ENCODE measurements around the gene SEMA3F. TPM values are rescaled to one million over a fixed set of nuclear protein-coding genes. Genes with fewer than 3 reads are reported as not detected.
A peak's percentile ranks its signal among the peaks of the same experiment; 100 is the strongest.

SEMA3F gene
- total and polyA plus RNA-seq, 4 donors: 27.8 to 54.3 (median 47.4) TPM

- no peak for TF ChIP-seq CTCF (IDR thresholded peaks at IDR 0.05; ENCODE audit: control extremely low read depth, extremely low read depth)
- 91 to 93% methylated on average over 17 of the region's 17 CpGs for WGBS, 2 donors
- DNase-seq: peak in 1 of 3 donors; percentile 8
- Histone ChIP-seq H3K36me3 (ENCODE audit: control insufficient read depth in 4 of 4, insufficient read depth in 4 of 4, low read length in 4 of 4) (peaks cover 0 to 11% (median 8%) of the 10 kb centered on the region in 4 donors), H3K9ac (ENCODE audit: insufficient read depth in 1 of 2, low read length in 2 of 2) (no peak overlapping the region), H3K27me3 (ENCODE audit: control insufficient read depth in 3 of 3, insufficient read depth in 3 of 3, low read length in 2 of 3) (no peaks in the 10 kb centered on the region), H3K4me3 (no peak overlapping the region), H3K9me3 (ENCODE audit: control insufficient read depth in 4 of 4, insufficient read depth in 3 of 4, low read length in 3 of 4) (no peaks in the 10 kb centered on the region), H3K4me1 (ENCODE audit: control insufficient read depth in 5 of 5, insufficient read depth in 5 of 5, low read length in 5 of 5) (peaks cover 0 to 16% (median 9%) of the 10 kb centered on the region in 5 donors), H3K27ac (ENCODE audit: low read depth in 1 of 2, low read length in 1 of 2) (no peak overlapping the region)
- ATAC-seq (ENCODE audit: insufficient read depth, low FRiP score): no peak
These were observed 19.9 kb downstream of the SEMA3F start for GRCh38 chr3:50174947-50175524.

GRCh38 chr3:50177346-50177745 is 22.2 kb downstream of the SEMA3F start:
- H3K4me3 ChIP-seq: no peak overlapping the region
- H3K27ac ChIP-seq (ENCODE audit: low read depth in 1 of 2, low read length in 1 of 2): peak overlapping the region in 1 of 2 donors; percentile 24
- H3K9ac ChIP-seq (ENCODE audit: insufficient read depth in 1 of 2, low read length in 2 of 2): no peak overlapping the region
- ATAC-seq (ENCODE audit: insufficient read depth, low FRiP score) (no peak), DNase-seq (no peak)
- WGBS, 2 donors: 72 to 85% methylated on average over 2 of the region's 2 CpGs
- no peaks in the 10 kb centered on the region for H3K27me3 ChIP-seq (ENCODE audit: control insufficient read depth in 3 of 3, insufficient read depth in 3 of 3, low read length in 2 of 3)
- peaks cover 0 to 5% (median 0%) of the 10 kb centered on the region in 5 donors for H3K4me1 ChIP-seq (ENCODE audit: control insufficient read depth in 5 of 5, insufficient read depth in 5 of 5, low read length in 5 of 5)
- peaks cover 0 to 16% (median 9%) of the 10 kb centered on the region in 4 donors for H3K36me3 ChIP-seq (ENCODE audit: control insufficient read depth in 4 of 4, insufficient read depth in 4 of 4, low read length in 4 of 4)
- no peaks in the 10 kb centered on the region for H3K9me3 ChIP-seq (ENCODE audit: control insufficient read depth in 4 of 4, insufficient read depth in 3 of 4, low read length in 3 of 4)
- no peak for TF ChIP-seq CTCF (IDR thresholded peaks at IDR 0.05; ENCODE audit: control extremely low read depth, extremely low read depth)

GRCh38 chr3:50179710-50180109 is 24.6 kb downstream of the SEMA3F start:
- no peak for DNase-seq
- no peak for TF ChIP-seq CTCF (IDR thresholded peaks at IDR 0.05; ENCODE audit: control extremely low read depth, extremely low read depth)
- Histone ChIP-seq H3K4me1 (ENCODE audit: control insufficient read depth in 5 of 5, insufficient read depth in 5 of 5, low read length in 5 of 5) (no peaks in the 10 kb centered on the region), H3K27ac (ENCODE audit: low read depth in 1 of 2, low read length in 1 of 2) (no peak overlapping the region), H3K27me3 (ENCODE audit: control insufficient read depth in 3 of 3, insufficient read depth in 3 of 3, low read length in 2 of 3) (no peaks in the 10 kb centered on the region), H3K9ac (ENCODE audit: insufficient read depth in 1 of 2, low read length in 2 of 2) (no peak overlapping the region), H3K4me3 (no peak overlapping the region), H3K9me3 (ENCODE audit: control insufficient read depth in 4 of 4, insufficient read depth in 3 of 4, low read length in 3 of 4) (no peaks in the 10 kb centered on the region), H3K36me3 (ENCODE audit: control insufficient read depth in 4 of 4, insufficient read depth in 4 of 4, low read length in 4 of 4) (peaks cover 0 to 31% (median 7%) of the 10 kb centered on the region in 4 donors)
- WGBS, 2 donors: 25 to 39% methylated on average over 2 of the region's 2 CpGs
- no peak for ATAC-seq (ENCODE audit: insufficient read depth, low FRiP score)

GRCh38 chr3:50181985-50182384 is 26.9 kb downstream of the SEMA3F start:
- Histone ChIP-seq H3K9me3 (ENCODE audit: control insufficient read depth in 4 of 4, insufficient read depth in 3 of 4, low read length in 3 of 4) (no peaks in the 10 kb centered on the region), H3K4me1 (ENCODE audit: control insufficient read depth in 5 of 5, insufficient read depth in 5 of 5, low read length in 5 of 5) (no peaks in the 10 kb centered on the region), H3K4me3 (no peak overlapping the region), H3K9ac (ENCODE audit: insufficient read depth in 1 of 2, low read length in 2 of 2) (no peak overlapping the region), H3K36me3 (ENCODE audit: control insufficient read depth in 4 of 4, insufficient read depth in 4 of 4, low read length in 4 of 4) (peaks cover 0 to 26% (median 11%) of the 10 kb centered on the region in 4 donors), H3K27me3 (ENCODE audit: control insufficient read depth in 3 of 3, insufficient read depth in 3 of 3, low read length in 2 of 3) (no peaks in the 10 kb centered on the region), H3K27ac (ENCODE audit: low read depth in 1 of 2, low read length in 1 of 2) (no peak overlapping the region)
- WGBS, 2 donors: 94 to 95% methylated on average over 5 of the region's 5 CpGs
- TF ChIP-seq CTCF (IDR thresholded peaks at IDR 0.05; ENCODE audit: control extremely low read depth, extremely low read depth): no peak
- ATAC-seq (ENCODE audit: insufficient read depth, low FRiP score) (no peak), DNase-seq (no peak)
